ENCODE measurements around the gene MKI67. TPM values are rescaled to one million over a fixed set of nuclear protein-coding genes. Genes with fewer than 3 reads are reported as not detected.

Gene MKI67
- total and polyA plus RNA-seq, 2 donors (not counting 3 experiments of a cell fraction or from before 2014, with no cell fraction given) = 16.2 to 125 TPM

- H4K20me1 ChIP-seq (replicated peaks; ENCODE audit: control insufficient read depth, extremely low read depth, insufficient read depth, low read length) = no peaks in the 10 kb centered on the region
- CTCF ChIA-PET = interaction anchor here (1.0 to 2.8 kb wide), 2 partner anchors 14 to 47 kb away, joined by 3 to 11 read pairs; no protein-coding TSS in a partner anchor
- no peak overlapping the region for H3K9ac ChIP-seq (replicated peaks; ENCODE audit: extremely low read depth, insufficient read depth, low read length)
- POLR2A ChIA-PET = no interaction called here
- FAIRE-seq (no peak), DNase-seq (ENCODE audit: low read depth, low spot score) (no peak)
- H3K4me3 ChIP-seq (replicated peaks in 1 of 3; ENCODE audit: insufficient read depth in 1 of 3, low read depth in 1 of 3, low read length in 3 of 3) = no peak overlapping the region
- H3K4me1 ChIP-seq (ENCODE audit: control insufficient read depth, extremely low read depth, insufficient read depth, low read length) = no peaks in the 10 kb centered on the region
- H3K9me1 ChIP-seq (replicated peaks; ENCODE audit: control insufficient read depth, extremely low read depth, insufficient read depth, low read length) = no peaks in the 10 kb centered on the region
- H3K4me2 ChIP-seq (ENCODE audit: insufficient read depth, low read length) = no peak overlapping the region
- H3K27ac ChIP-seq (ENCODE audit: insufficient read depth, low read depth, low read length) = no peak overlapping the region
- TF ChIP-seq JUN (IDR thresholded peaks at IDR 0.05; ENCODE audit: borderline replicate concordance, insufficient read depth, insufficient read length, low read depth) (no peak), FOS (IDR thresholded peaks at IDR 0.05; ENCODE audit: borderline replicate concordance, insufficient read depth, low read length) (no peak), POLR2AphosphoS5 (IDR thresholded peaks at IDR 0.05; ENCODE audit: insufficient read depth, low read depth, low read length) (no peak), MAX (IDR thresholded peaks at IDR 0.05; ENCODE audit: insufficient read depth, insufficient read length) (no peak), GATA2 (IDR thresholded peaks at IDR 0.05; ENCODE audit: insufficient read depth, insufficient read length, low read depth, low read length) (no peak), EZH2 (IDR thresholded peaks at IDR 0.05; ENCODE audit: borderline replicate concordance, low read depth, low read length, severe bottlenecking) (no peak), MYC (IDR thresholded peaks at IDR 0.05; ENCODE audit: low read depth, low read length) (no peak), POLR2A (IDR thresholded peaks at IDR 0.05; ENCODE audit: low read depth, low read length) (no peak)
- TF ChIP-seq, protein P1, sequence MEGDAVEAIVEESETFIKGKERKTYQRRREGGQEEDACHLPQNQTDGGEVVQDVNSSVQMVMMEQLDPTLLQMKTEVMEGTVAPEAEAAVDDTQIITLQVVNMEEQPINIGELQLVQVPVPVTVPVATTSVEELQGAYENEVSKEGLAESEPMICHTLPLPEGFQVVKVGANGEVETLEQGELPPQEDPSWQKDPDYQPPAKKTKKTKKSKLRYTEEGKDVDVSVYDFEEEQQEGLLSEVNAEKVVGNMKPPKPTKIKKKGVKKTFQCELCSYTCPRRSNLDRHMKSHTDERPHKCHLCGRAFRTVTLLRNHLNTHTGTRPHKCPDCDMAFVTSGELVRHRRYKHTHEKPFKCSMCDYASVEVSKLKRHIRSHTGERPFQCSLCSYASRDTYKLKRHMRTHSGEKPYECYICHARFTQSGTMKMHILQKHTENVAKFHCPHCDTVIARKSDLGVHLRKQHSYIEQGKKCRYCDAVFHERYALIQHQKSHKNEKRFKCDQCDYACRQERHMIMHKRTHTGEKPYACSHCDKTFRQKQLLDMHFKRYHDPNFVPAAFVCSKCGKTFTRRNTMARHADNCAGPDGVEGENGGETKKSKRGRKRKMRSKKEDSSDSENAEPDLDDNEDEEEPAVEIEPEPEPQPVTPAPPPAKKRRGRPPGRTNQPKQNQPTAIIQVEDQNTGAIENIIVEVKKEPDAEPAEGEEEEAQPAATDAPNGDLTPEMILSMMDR (IDR thresholded peaks at IDR 0.05; ENCODE audit: extremely low read depth in 1 of 2, insufficient read depth in 1 of 2, low read depth in 1 of 2, low read length in 2 of 2) = no peak
- intact Hi-C loops (cut with micrococcal nuclease) = no loop called here
- H3K9me3 ChIP-seq (replicated peaks; ENCODE audit: control insufficient read depth, insufficient read depth, low read length) = no peaks in the 10 kb centered on the region
- no peak overlapping the region for H2AFZ ChIP-seq (ENCODE audit: low read depth, low read length)
- BruUV-seq (replicated peaks) = TSS peak; percentile 0
- peaks cover 22 to 39% of the 10 kb centered on the region in 2 experiments for H3K36me3 ChIP-seq (ENCODE audit: control insufficient read depth in 2 of 2, extremely low read depth in 1 of 2, insufficient read depth in 2 of 2, low read length in 2 of 2)
- H3K79me2 ChIP-seq (ENCODE audit: control insufficient read depth, insufficient read depth, low read length) = no peaks in the 10 kb centered on the region
- dilution Hi-C loops (cut with MboI; ENCODE audit: extremely low pct_ligation_motif_present, low sequenced_read_pairs) = no loop called here
- H3K27me3 ChIP-seq (ENCODE audit: control insufficient read depth in 2 of 2, insufficient read depth in 2 of 2, low read length in 2 of 2) = no peaks in the 10 kb centered on the region
Observed at GRCh38 chr10:128083191-128083895, 42.9 kb downstream of the MKI67 start.
